HEK293T (cell line): ENCODE measurements around the gene CD74.

Experiments
- CTCF ChIA-PET: fragments of 350-600 bp; formaldehyde crosslinking; extraction: SDS; loops from one replicate; lab custom pipeline; 2021; ENCODE audit warnings: antibody characterized with exemption, inconsistent platforms; lab: Yijun Ruan, JAX
- POLR2A ChIA-PET: fragments of 350-600 bp; formaldehyde crosslinking; extraction: SDS; loops from one replicate; lab custom pipeline; 2020; ENCODE audit warnings: antibody characterized with exemption, inconsistent platforms; lab: Yijun Ruan, JAX
- DNase-seq: peaks from one replicate; pipeline ENCODE4 v3.0.0; 2012; ENCODE audit warnings: mixed read lengths; ENCODE audit errors: extremely low spot score
- ARNT ChIP-seq: fragments of 450-650 bp; IDR thresholded peaks from 2 replicates; pipeline ENCODE4 v1.6.1; 2017; ENCODE audit warnings: mild to moderate bottlenecking
- BHLHE40 ChIP-seq: fragments of 450-650 bp; IDR thresholded peaks from 2 replicates; pipeline ENCODE4 v1.6.1; 2016; ENCODE audit warnings: mild to moderate bottlenecking, moderate library complexity, borderline replicate concordance
- CTBP1 ChIP-seq: fragments of 450-650 bp; IDR thresholded peaks from 2 replicates; pipeline ENCODE4 v1.6.1; 2016; ENCODE audit warnings: borderline replicate concordance
- ELF4 ChIP-seq: fragments of 450-650 bp; IDR thresholded peaks from 2 replicates; pipeline ENCODE4 v1.6.1; 2017; ENCODE audit warnings: antibody characterized with exemption
- FOXA1 ChIP-seq: fragments of 450-650 bp; IDR thresholded peaks from 2 replicates; pipeline ENCODE4 v1.6.1; 2016; ENCODE audit warnings: mild to moderate bottlenecking
- FOXK2 ChIP-seq: fragments of 450-650 bp; IDR thresholded peaks from 2 replicates; pipeline ENCODE4 v1.6.1; 2016; ENCODE audit warnings: mild to moderate bottlenecking
- FOXM1 ChIP-seq: fragments of 450-650 bp; IDR thresholded peaks from 2 replicates; pipeline ENCODE4 v1.6.1; 2017; ENCODE audit warnings: mild to moderate bottlenecking, borderline replicate concordance
- HDGF ChIP-seq: fragments of 450-650 bp; IDR thresholded peaks from 2 replicates; pipeline ENCODE4 v1.6.1; 2017; ENCODE audit warnings: antibody characterized with exemption, borderline replicate concordance
- L3MBTL2 ChIP-seq: fragments of 450-650 bp; conservative IDR thresholded peaks from 2 replicates; pipeline ENCODE4 v1.6.1; 2016; ENCODE audit warnings: mild to moderate bottlenecking
- LEF1 ChIP-seq: fragments of 450-650 bp; IDR thresholded peaks from 2 replicates; pipeline ENCODE4 v1.6.1; 2017; ENCODE audit warnings: mild to moderate bottlenecking, borderline replicate concordance
- NFRKB ChIP-seq: fragments of 450-650 bp; IDR thresholded peaks from 2 replicates; pipeline ENCODE4 v1.6.1; 2016; ENCODE audit warnings: mild to moderate bottlenecking, moderate library complexity
- SP1 ChIP-seq: fragments of 450-650 bp; IDR thresholded peaks from 2 replicates; pipeline ENCODE4 v1.6.1; 2017
- SUZ12 ChIP-seq: fragments of 450-650 bp; IDR thresholded peaks from 2 replicates; pipeline ENCODE4 v1.6.1; 2016; ENCODE audit warnings: mild to moderate bottlenecking
- TARDBP ChIP-seq: fragments of 450-650 bp; IDR thresholded peaks from 2 replicates; pipeline ENCODE4 v1.6.1; 2016
- ZNF384 ChIP-seq: fragments of 450-650 bp; IDR thresholded peaks from 2 replicates; pipeline ENCODE4 v1.6.1; 2016
- TF ChIP-seq, protein P1 (sequence below): fragments of 450-650 bp; IDR thresholded peaks from 2 replicates; pipeline ENCODE4 v1.6.1; 2016

CD74 gene

DNA sequence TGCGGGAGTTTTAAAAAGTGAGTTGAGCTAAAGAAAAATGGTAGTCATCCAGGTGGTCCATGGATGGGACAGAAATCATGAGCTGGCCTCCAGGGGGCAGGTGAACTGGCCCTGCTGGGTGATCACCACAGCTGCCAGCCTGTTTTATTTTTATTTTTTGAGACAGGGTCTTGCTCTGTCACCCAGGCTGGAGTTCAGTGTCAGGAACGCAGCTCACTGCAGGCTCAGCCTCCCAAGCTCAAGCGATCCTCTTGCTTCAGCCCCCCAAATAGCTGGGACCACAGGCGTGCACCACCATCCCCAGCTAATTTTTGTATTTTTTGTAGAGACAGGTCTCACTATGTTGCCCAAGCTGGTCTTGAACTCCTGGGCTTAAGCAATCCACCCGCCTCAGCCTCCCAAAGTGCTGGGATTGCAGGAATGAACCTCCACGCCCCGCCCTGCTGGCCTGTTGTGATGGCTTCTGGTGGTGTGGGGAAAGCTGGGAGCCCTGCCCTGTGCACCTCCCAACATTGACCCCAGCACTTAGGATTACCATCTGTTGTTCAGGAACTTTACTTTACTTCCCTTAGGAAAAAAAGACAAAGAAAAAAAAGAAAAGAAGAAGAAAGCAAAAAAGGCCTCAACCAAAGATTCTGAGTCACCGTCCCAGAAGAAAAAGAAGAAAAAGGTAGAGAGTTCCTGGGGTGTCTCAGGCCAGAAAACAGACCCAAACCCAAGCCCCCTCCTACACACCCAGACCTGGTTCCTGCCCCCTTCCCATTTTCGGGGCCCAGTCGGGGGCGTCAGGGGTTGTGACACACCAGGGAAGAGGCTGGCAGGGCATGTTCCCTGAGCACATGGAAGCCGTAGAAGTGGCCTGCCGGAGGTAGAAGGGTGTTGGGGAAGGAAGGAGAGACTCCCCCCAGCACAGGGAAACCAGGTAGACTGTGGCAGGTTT lies 14.7 kb downstream of the CD74 start:
- POLR2A ChIA-PET: interaction anchor here (1.2 to 1.6 kb wide), 2 partner anchors 9 to 11 kb away, joined by 3 read pairs; no protein-coding TSS in a partner anchor
- DNase-seq: no peak
- CTCF ChIA-PET: interaction anchor here (0.7 to 1.7 kb wide), 3 partner anchors 20 to 38 kb away, joined by 4 to 7 read pairs (median 5); no protein-coding TSS in a partner anchor
- no peak for TF ChIP-seq CTBP1
- no peak for TF ChIP-seq ZNF384
- no peak for TF ChIP-seq SUZ12
- TF ChIP-seq FOXK2: no peak
- no peak for TF ChIP-seq ELF4
- no peak for TF ChIP-seq SP1
- TF ChIP-seq TARDBP: no peak
- no peak for TF ChIP-seq ARNT
- TF ChIP-seq FOXA1: no peak
- no peak for TF ChIP-seq FOXM1
- TF ChIP-seq LEF1: no peak
- TF ChIP-seq L3MBTL2: no peak
- no peak for TF ChIP-seq HDGF
- TF ChIP-seq NFRKB: no peak
- no peak for TF ChIP-seq BHLHE40
- TF ChIP-seq, protein P1, sequence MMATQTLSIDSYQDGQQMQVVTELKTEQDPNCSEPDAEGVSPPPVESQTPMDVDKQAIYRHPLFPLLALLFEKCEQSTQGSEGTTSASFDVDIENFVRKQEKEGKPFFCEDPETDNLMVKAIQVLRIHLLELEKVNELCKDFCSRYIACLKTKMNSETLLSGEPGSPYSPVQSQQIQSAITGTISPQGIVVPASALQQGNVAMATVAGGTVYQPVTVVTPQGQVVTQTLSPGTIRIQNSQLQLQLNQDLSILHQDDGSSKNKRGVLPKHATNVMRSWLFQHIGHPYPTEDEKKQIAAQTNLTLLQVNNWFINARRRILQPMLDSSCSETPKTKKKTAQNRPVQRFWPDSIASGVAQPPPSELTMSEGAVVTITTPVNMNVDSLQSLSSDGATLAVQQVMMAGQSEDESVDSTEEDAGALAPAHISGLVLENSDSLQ: no peak

DNA sequence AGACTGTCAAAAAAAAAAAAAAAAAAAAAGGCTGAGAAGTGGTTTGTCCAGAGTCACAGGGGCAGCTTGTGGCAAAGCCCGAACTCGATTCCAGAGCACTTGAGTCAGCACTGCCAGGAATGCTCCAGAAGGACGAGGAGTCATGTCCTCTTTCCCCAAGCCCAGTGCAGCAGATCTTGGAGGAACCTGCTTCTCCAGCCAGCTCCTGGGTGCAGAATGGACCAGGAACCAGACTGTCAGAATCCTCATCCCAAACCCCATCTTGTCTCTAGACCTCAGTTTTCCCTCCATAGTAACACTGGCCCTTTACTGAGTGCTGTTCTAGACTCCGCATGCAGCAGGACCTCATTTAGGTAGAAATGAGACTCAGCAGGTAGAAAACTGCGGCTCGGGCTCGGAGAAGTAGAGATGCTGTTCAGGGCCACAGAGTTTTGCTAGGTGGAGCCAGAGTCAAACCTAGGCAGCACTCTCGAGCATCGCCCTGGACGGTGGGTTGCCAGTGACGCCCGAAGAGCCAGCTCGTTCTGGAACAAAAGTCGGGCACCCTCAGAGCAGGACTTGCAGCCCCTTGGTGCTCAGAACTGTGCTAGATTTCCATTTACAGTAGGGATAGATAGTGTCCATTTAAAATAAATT lies 15.4 kb downstream of the CD74 start:
- POLR2A ChIA-PET: interaction anchor here (1.2 to 1.6 kb wide), 2 partner anchors 10 kb away, joined by 3 read pairs; no protein-coding TSS in a partner anchor
- no peak for DNase-seq
- CTCF ChIA-PET: interaction anchor here (1.6 to 1.7 kb wide), 2 partner anchors 19 to 39 kb away, joined by 5 to 7 read pairs; no protein-coding TSS in a partner anchor
- TF ChIP-seq FOXM1: no peak
- TF ChIP-seq FOXK2: no peak
- TF ChIP-seq HDGF: no peak
- no peak for TF ChIP-seq CTBP1
- TF ChIP-seq SP1: no peak
- TF ChIP-seq NFRKB: no peak
- no peak for TF ChIP-seq SUZ12
- no peak for TF ChIP-seq ARNT
- no peak for TF ChIP-seq BHLHE40
- TF ChIP-seq ELF4: no peak
- TF ChIP-seq, protein P1: no peak
- no peak for TF ChIP-seq TARDBP
- TF ChIP-seq LEF1: no peak

DNA sequence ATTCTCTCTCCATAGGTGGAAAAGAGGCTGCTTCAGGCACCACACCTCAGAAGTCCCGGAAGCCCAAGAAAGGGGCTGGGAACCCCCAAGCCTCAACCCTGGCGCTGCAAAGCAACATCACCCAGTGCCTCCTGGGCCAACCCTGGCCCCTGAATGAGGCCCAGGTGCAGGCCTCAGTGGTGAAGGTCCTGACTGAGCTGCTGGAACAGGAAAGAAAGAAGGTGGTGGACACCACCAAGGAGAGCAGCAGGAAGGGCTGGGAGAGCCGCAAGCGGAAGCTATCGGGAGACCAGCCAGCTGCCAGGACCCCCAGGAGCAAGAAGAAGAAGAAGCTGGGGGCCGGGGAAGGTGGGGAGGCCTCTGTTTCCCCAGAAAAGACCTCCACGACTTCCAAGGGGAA lies 16.4 kb downstream of the CD74 start:
- ChIA-PET CTCF (interaction anchor here (1.7 kb wide), 1 partner anchor 40 kb away, joined by 7 read pairs; no protein-coding TSS in a partner anchor), POLR2A (no interaction called here)
- no peak for TF ChIP-seq FOXA1
- TF ChIP-seq SP1: no peak
- no peak for TF ChIP-seq HDGF
- TF ChIP-seq ELF4: no peak
- TF ChIP-seq BHLHE40: no peak
- no peak for TF ChIP-seq L3MBTL2
- TF ChIP-seq CTBP1: no peak
- no peak for TF ChIP-seq FOXK2
- TF ChIP-seq, protein P1: no peak
- no peak for DNase-seq

DNA sequence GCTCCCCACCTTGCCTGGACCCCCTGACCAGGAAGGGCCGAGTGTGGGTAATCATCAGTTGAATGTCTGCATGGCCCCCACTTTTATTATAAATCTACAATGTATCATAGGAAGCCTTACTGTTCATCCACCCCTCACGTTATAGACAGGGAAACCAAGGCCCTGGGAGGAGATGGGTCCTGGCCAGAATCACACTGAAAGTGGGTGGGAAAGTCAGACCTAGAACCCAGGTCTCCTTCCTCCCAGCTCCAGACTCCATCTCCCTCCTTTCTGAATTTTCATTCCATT lies 17.1 kb downstream of the CD74 start:
- ChIA-PET POLR2A (no interaction called here), CTCF (no interaction called here)
- no peak for DNase-seq
- TF ChIP-seq LEF1 (no peak), SP1 (no peak), HDGF (no peak), NFRKB (no peak), ZNF384 (no peak), FOXA1 (no peak), L3MBTL2 (no peak), BHLHE40 (no peak), TARDBP (no peak), ELF4 (no peak), FOXM1 (no peak), ARNT (no peak)
- TF ChIP-seq, protein P1: no peak
